Thyroid gland (tissue), 4 donors: ENCODE results near the gene MAPK8IP3.

Experiments used
- POLR2A ChIP-seq, 2 donors: fragments of 450-650 bp; IDR thresholded peaks; one replicate each; pipeline ENCODE4 v1.6.1; 2017; ENCODE audit warnings: antibody characterized with exemption in 2 of 2, mild to moderate bottlenecking in 2 of 2, moderate library complexity in 1 of 2
- TF ChIP-seq, protein P1 (sequence below), 6 experiments: fragments of 200-600 bp in 3 of 6; fragments of 450-650 bp in 3 of 6; sonication (generic) in 3 of 6; IDR thresholded peaks; one replicate each; pipeline ENCODE4 v1.5.1; 2016 to 2019; ENCODE audit warnings: antibody characterized with exemption in 6 of 6, mild to moderate bottlenecking in 2 of 6, inconsistent platforms in 1 of 6, moderate library complexity in 1 of 6

DNA sequence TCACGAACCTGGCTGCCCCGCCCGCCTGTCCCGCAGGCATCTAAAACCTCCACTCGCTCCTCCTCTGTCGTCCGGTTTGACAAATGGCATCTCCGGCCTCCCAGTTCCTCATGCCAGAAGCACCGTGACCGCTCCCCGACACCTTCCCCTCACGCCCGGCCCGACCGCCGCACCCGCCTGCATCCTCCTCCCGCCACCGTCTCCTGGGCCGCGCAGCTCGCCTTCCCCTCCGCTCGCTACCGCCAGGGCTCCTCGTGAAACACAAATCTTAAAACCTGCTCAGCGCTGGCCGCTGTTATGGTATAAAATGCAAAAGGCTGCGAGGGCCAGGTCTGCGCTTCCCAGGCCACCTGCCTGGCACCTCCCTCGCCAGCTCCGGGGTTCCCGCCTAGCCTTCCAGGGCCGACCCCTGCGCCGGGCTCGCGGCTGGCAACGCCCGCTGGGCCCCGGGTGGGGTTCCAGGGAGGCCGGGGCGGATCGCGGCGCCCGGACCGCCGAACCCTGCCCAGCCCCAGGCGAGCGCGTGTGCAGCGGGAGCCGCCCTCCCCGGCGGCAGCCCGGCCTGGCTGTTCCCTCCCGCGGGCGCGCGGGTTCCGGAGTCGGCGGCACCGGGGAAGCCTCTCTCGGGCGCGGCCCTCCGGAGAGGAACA is 75.9 kb downstream of the MAPK8IP3 start:
- TF ChIP-seq, protein P1, sequence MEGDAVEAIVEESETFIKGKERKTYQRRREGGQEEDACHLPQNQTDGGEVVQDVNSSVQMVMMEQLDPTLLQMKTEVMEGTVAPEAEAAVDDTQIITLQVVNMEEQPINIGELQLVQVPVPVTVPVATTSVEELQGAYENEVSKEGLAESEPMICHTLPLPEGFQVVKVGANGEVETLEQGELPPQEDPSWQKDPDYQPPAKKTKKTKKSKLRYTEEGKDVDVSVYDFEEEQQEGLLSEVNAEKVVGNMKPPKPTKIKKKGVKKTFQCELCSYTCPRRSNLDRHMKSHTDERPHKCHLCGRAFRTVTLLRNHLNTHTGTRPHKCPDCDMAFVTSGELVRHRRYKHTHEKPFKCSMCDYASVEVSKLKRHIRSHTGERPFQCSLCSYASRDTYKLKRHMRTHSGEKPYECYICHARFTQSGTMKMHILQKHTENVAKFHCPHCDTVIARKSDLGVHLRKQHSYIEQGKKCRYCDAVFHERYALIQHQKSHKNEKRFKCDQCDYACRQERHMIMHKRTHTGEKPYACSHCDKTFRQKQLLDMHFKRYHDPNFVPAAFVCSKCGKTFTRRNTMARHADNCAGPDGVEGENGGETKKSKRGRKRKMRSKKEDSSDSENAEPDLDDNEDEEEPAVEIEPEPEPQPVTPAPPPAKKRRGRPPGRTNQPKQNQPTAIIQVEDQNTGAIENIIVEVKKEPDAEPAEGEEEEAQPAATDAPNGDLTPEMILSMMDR (IDR thresholded peaks at IDR 0.05) = no peak
- TF ChIP-seq POLR2A (IDR thresholded peaks at IDR 0.05) = no peak
